ENCODE results near the gene SYMPK. TPM values are rescaled to one million over a fixed set of nuclear protein-coding genes. Genes with fewer than 3 reads are reported as not detected.

SYMPK gene
- total RNA-seq, 1 experiment from 2014 or later, result 86.2 TPM

- Mint-ChIP-seq H3K27ac (ENCODE audit: low read depth, unreplicated experiment) (no peak overlapping the region), H3K36me3 (ENCODE audit: insufficient read depth, unreplicated experiment) (peaks cover 38% of the 10 kb centered on the region)
- CTCF ChIA-PET, result no interaction called here
Measured at GRCh38 chr19:45785781-45786532, 77.0 kb downstream of the SYMPK start.

DNA sequence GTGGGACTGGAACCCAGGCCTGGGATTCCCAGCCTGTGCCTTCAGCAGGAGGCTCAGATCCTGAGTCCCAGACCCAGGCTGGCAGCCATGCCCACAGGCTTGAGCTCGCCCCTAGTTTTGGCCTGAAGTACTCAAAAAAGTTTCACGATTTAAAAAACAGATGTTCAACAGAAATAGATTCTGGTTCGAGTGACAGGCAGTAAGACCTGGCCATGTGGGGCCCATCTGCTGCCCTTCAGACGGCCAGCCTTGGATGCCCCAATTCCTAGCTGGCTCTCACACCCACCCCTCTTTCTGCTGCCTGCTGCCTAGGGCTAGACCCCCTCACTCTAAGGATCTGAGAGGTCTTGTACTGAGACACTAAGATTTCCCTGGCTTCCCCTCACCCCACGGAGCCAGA is 77.8 kb downstream of the SYMPK start:
- CTCF ChIA-PET, result interaction anchor here (1.3 kb wide), 1 partner anchor 14 kb away, joined by 6 read pairs; no protein-coding TSS in a partner anchor
- BruUV-seq (replicated peaks), result no TSS peak
- H3K36me3 Mint-ChIP-seq (ENCODE audit: insufficient read depth, unreplicated experiment), result peaks cover 44% of the 10 kb centered on the region

More at GRCh38 chr19:45785781-45786532, 77.0 kb downstream of the SYMPK start:
- Mint-ChIP-seq H3K27me3 (ENCODE audit: insufficient read depth, unreplicated experiment) (no peaks in the 10 kb centered on the region), H3K9me3 (ENCODE audit: unreplicated experiment) (no peaks in the 10 kb centered on the region), H3K4me1 (ENCODE audit: insufficient read depth, unreplicated experiment) (peaks cover 23% of the 10 kb centered on the region), H3K4me3 (ENCODE audit: unreplicated experiment) (no peak overlapping the region)
- TF ChIP-seq CTCF (IDR thresholded peaks at IDR 0.05; ENCODE audit: unreplicated experiment), result no peak
- POLR2A ChIA-PET, result no interaction called here
- intact Hi-C loops (cut with micrococcal nuclease), result no loop called here
- BruUV-seq (replicated peaks), result no TSS peak
- no peak for DNase-seq (ENCODE audit: unreplicated experiment)

GRCh38 chr19:45784096-45784495 is 78.9 kb downstream of the SYMPK start:
- no peak for TF ChIP-seq CTCF (IDR thresholded peaks at IDR 0.05; ENCODE audit: unreplicated experiment)
- ChIA-PET POLR2A (interaction anchor here (0.9 to 1.6 kb wide), 2 partner anchors 9 to 102 kb away, joined by 4 to 9 read pairs; partner anchors contain the start of genes DMWD and IRF2BP1), CTCF (interaction anchor here (1.3 kb wide), 1 partner anchor 15 kb away, joined by 6 read pairs; no protein-coding TSS in a partner anchor)
- Mint-ChIP-seq H3K27me3 (ENCODE audit: insufficient read depth, unreplicated experiment) (no peaks in the 10 kb centered on the region), H3K4me1 (ENCODE audit: insufficient read depth, unreplicated experiment) (peaks cover 25% of the 10 kb centered on the region), H3K27ac (ENCODE audit: low read depth, unreplicated experiment) (peak overlapping the region; percentile 84), H3K9me3 (ENCODE audit: unreplicated experiment) (no peaks in the 10 kb centered on the region), H3K4me3 (ENCODE audit: unreplicated experiment) (no peak overlapping the region), H3K36me3 (ENCODE audit: insufficient read depth, unreplicated experiment) (peaks cover 37% of the 10 kb centered on the region)
- intact Hi-C loops (cut with micrococcal nuclease), result no loop called here
- DNase-seq (ENCODE audit: unreplicated experiment), result no peak
- no TSS peak for BruUV-seq (replicated peaks)

More for the DNA sequence above, 77.8 kb downstream of the SYMPK start:
- DNase-seq (ENCODE audit: unreplicated experiment), result no peak
- Mint-ChIP-seq H3K4me1 (ENCODE audit: insufficient read depth, unreplicated experiment) (peaks cover 19% of the 10 kb centered on the region), H3K4me3 (ENCODE audit: unreplicated experiment) (no peak overlapping the region), H3K27me3 (ENCODE audit: insufficient read depth, unreplicated experiment) (no peaks in the 10 kb centered on the region), H3K27ac (ENCODE audit: low read depth, unreplicated experiment) (no peak overlapping the region), H3K9me3 (ENCODE audit: unreplicated experiment) (no peaks in the 10 kb centered on the region)
- POLR2A ChIA-PET, result no interaction called here
- intact Hi-C loops (cut with micrococcal nuclease), result no loop called here
- TF ChIP-seq CTCF (IDR thresholded peaks at IDR 0.05; ENCODE audit: unreplicated experiment), result no peak

Measured in MCF 10A (cell line).